GM12878 (cell line): ENCODE data around the gene SP6. TPM values are rescaled to one million over a fixed set of nuclear protein-coding genes. Genes with fewer than 3 reads are reported as not detected.

ENCODE experiments used
- ATAC-seq: fragments of 200-7000 bp; cut with Tn5 transposase; 3 replicates; pipeline ENCODE4 v1.9.1; 2020; ENCODE audit warnings: mild to moderate bottlenecking, moderate library complexity
- BruUV-seq: library from RNA; stranded (reverse); fragments of 400-500 nt; replicated peaks from 2 replicates; lab custom pipeline; 2021; lab: Mats Ljungman, UMichigan
- CTCF ChIA-PET: fragments of 300-600 bp; sonication (Branson Sonifier 250); formaldehyde crosslinking; extraction: SDS; loops from one replicate; lab custom pipeline; 2021; ENCODE audit warnings: inconsistent platforms; lab: Yijun Ruan, JAX
- POLR2A ChIA-PET: fragments of 350-600 bp; formaldehyde crosslinking; extraction: SDS; loops from one replicate; lab custom pipeline; 2021; ENCODE audit warnings: inconsistent platforms; lab: Charles Lee
- RAD21 ChIA-PET: fragments of 300-600 bp; sonication (Branson Sonifier 250); formaldehyde crosslinking; loops from one replicate; lab custom pipeline; 2023; ENCODE audit warnings: antibody characterized with exemption; ENCODE audit not compliant: unreplicated experiment; lab: Charles Lee
- SMC1A ChIA-PET: fragments of 300-600 bp; sonication (Branson Sonifier 250); formaldehyde crosslinking; loops from one replicate; lab custom pipeline; 2023; ENCODE audit not compliant: unreplicated experiment, uncharacterized antibody; lab: Charles Lee
- DNase-seq: peaks from one replicate; pipeline ENCODE4 v3.0.0-alpha.2; 2011; ENCODE audit warnings: low read depth, low spot score
- FAIRE-seq: peaks from 3 replicates; lab custom pipeline; 2011; peaks lifted over from hg19 to GRCh38; lab: Jason Lieb, UNC
- H2AFZ ChIP-seq: 2 replicates; pipeline ENCODE4 v1.6.0; 2011; ENCODE audit warnings: low read depth, low read length, control low read depth; ENCODE audit not compliant: control insufficient read depth
- H3K27ac ChIP-seq: 2 replicates; pipeline ENCODE4 v1.5.1; 2011; ENCODE audit warnings: control low read depth; ENCODE audit not compliant: control insufficient read depth, insufficient read depth
- H3K27me3 ChIP-seq, 2 experiments: replicated peaks in 1 of 2; 2 replicates each; pipeline versions ENCODE4 v1.6.0 to v1.6.1; 2011; ENCODE audit warnings: low read length in 1 of 2; ENCODE audit not compliant: control insufficient read depth in 2 of 2, insufficient read depth in 2 of 2
- H3K36me3 ChIP-seq, 2 experiments: 2 replicates each; pipeline ENCODE4 v1.5.1; 2011; ENCODE audit warnings: low read length in 1 of 2; ENCODE audit not compliant: control insufficient read depth in 2 of 2, insufficient read depth in 2 of 2
- H3K4me1 ChIP-seq: 2 replicates; pipeline ENCODE4 v1.6.1; 2011; ENCODE audit warnings: mild to moderate bottlenecking, low read length, moderate library complexity, mixed read lengths; ENCODE audit not compliant: control insufficient read depth, insufficient read depth
- H3K4me2 ChIP-seq: 2 replicates; pipeline ENCODE4 v1.6.0; 2011; ENCODE audit warnings: control low read depth; ENCODE audit not compliant: control insufficient read depth, insufficient read depth
- H3K4me3 ChIP-seq: fragments of 200-600 bp; sonication (generic); 2 replicates; pipeline ENCODE4 v1.5.1; 2016
- H3K79me2 ChIP-seq: 2 replicates; pipeline ENCODE4 v1.6.0; 2011; ENCODE audit warnings: low read length; ENCODE audit not compliant: control insufficient read depth, insufficient read depth
- H3K9ac ChIP-seq: 2 replicates; pipeline ENCODE4 v1.8.0; 2011; ENCODE audit warnings: low read length, control low read depth, mixed read lengths; ENCODE audit not compliant: control insufficient read depth, insufficient read depth
- H3K9me3 ChIP-seq: replicated peaks from 3 replicates; pipeline ENCODE4 v1.5.1; 2011; ENCODE audit warnings: mild to moderate bottlenecking, low read length; ENCODE audit not compliant: control insufficient read depth, insufficient read depth
- H4K20me1 ChIP-seq: 2 replicates; pipeline ENCODE4 v1.6.0; 2011; ENCODE audit not compliant: control insufficient read depth, insufficient read depth
- ATF3 ChIP-seq: IDR thresholded peaks from 2 replicates; pipeline ENCODE4 v1.6.1; 2011; ENCODE audit warnings: low read depth, mild to moderate bottlenecking, low read length, moderate library complexity, borderline replicate concordance; ENCODE audit errors: extremely low read depth
- REST ChIP-seq: IDR thresholded peaks from 2 replicates; pipeline ENCODE4 v1.6.1; 2012; ENCODE audit warnings: mild to moderate bottlenecking, low read depth, low read length
- ZNF274 ChIP-seq: IDR thresholded peaks from one replicate; pipeline ENCODE4 v1.8.0; 2011; ENCODE audit not compliant: insufficient read length, insufficient read depth
- ZNF622 ChIP-seq: fragments of 450-650 bp; IDR thresholded peaks from 2 replicates; pipeline ENCODE4 v1.6.1; 2017; ENCODE audit warnings: mild to moderate bottlenecking, inconsistent platforms
- WGBS: methylation state at CpG from one replicate; pipeline ENCODE4 v1.1.6; 2016; ENCODE audit warnings: low lambda C conversion rate; ENCODE audit not compliant: insufficient replicate concordance, insufficient coverage; ENCODE audit errors: missing lambda C conversion rate; 5-methylcytosine and 5-hydroxymethylcytosine counted together
- in situ Hi-C: fragments of 300-500 bp; cut with MboI; formaldehyde crosslinking; loops from 9 replicates; pipeline ENCODE4 v1.14.3; 2018; ENCODE audit warnings: mixed read lengths
- intact Hi-C: fragments of 100-400 bp; cut with micrococcal nuclease; formaldehyde crosslinking; loops from one replicate; pipeline ENCODE4 v1.14.2; 2022; ENCODE audit not compliant: unreplicated experiment
- polyA plus RNA-seq, 11 experiments: library from polyadenylated mRNA; depleted of rRNA in 4 of 11; unstranded in 6 of 11; stranded (reverse) in 5 of 11; fragments of >200 nt; fragmentation: Nextera tagmentation in 4 of 11; fragmentation: Illumina TruSeq in 1 of 11; extraction: Ambion mirVana in 4 of 11; extraction: Trizol in 1 of 11; gene quantifications; 1 replicate in 1 of 11; 2 replicates in 10 of 11; pipeline versions ENCODE4 v1.2.1 to v1.2.3, GENCODE V29; 2011 to 2016; ENCODE audit warnings: inconsistent platforms in 2 of 11, missing spikeins in 2 of 11, low read depth in 1 of 11
- total RNA-seq, 4 experiments: library from RNA; depleted of rRNA in 3 of 4; stranded (reverse); fragments of >200 nt in 3 of 4; fragmentation: Illumina TruSeq in 1 of 4; extraction: Trizol in 1 of 4; gene quantifications; 2 replicates each; pipeline versions ENCODE4 v1.2.1 to v1.2.3, GENCODE V29; 2013 to 2021

The SP6 gene
- total and polyA plus RNA-seq, 10 of the 15 experiments (the other 5 are each of a cell fraction or from before 2014, with no cell fraction given) = 0.05 to 0.15 (median 0.06) TPM; not detected in 7

GRCh38 chr17:47812146-47812920 lies 38.6 kb downstream of the SP6 start:
- no peak for DNase-seq
- TF ChIP-seq ZNF622 (no peak), ZNF274 (no peak), ATF3 (no peak), REST (no peak)
- Histone ChIP-seq H4K20me1 (no peaks in the 10 kb centered on the region), H3K27me3 (no peaks in the 10 kb centered on the region), H3K9me3 (no peaks in the 10 kb centered on the region), H3K4me1 (no peaks in the 10 kb centered on the region), H3K36me3 (peaks cover 9 to 11% of the 10 kb centered on the region in 2 experiments; a peak in 3 of 4 replicates), H3K4me2 (no peak overlapping the region), H2AFZ (no peak overlapping the region), H3K9ac (no peak overlapping the region), H3K79me2 (no peaks in the 10 kb centered on the region), H3K4me3 (no peak overlapping the region), H3K27ac (no peak overlapping the region)
- CTCF ChIA-PET = no interaction called here
- in situ Hi-C loops (no loop called here), intact Hi-C loops (no loop called here)
- WGBS = 89% methylated on average over 16 of the region's 18 CpGs
- POLR2A ChIA-PET = interaction anchor here (0.6 kb wide), 1 partner anchor 41 kb away, joined by 3 read pairs; no protein-coding TSS in a partner anchor
- SMC1A ChIA-PET = no interaction called here
- RAD21 ChIA-PET = no interaction called here
- ATAC-seq = no peak
- BruUV-seq = no TSS peak
- no peak for FAIRE-seq
